AG09319 (cell line): ENCODE data around the gene CDRT4.

Source experiments
- DNase-seq: peaks from one replicate; pipeline ENCODE4 v3.0.0-alpha.2; 2010; ENCODE audit warnings: low read depth; ENCODE audit errors: extremely low read depth
- CTCF ChIP-seq: IDR thresholded peaks from 2 replicates; pipeline ENCODE4 v1.5.1; 2011; ENCODE audit warnings: low read depth, mild to moderate bottlenecking, inconsistent platforms, low read length, moderate library complexity

CDRT4 gene

GRCh38 chr17:15467592-15467991 is at the start of gene CDRT4:
TSS of gene CDRT4 (minus strand) at chr17:15467621. CDS start at chr17:15440238, 27,383 bp downstream.
- TF ChIP-seq CTCF, result no peak
- DNase-seq, result no peak

DNA sequence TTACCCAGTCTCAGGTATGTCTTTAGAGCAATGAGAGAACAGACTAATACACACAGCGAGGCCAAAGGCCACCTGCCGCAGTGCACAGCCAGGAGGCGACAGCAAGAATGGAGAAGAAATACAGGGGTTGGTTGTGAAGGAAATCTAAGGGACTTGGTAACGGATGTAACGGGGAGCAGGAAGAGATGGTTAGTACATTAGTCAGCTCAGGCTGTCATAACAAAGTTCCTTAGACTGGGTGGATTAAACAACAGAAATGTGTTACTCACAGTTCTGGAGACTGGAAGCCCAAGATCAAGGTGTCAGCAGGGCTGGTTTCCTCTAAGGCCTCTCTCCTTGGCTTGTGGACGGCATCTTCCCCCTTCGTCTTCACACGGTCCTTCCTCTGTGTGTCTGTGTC is 48.7 kb upstream of the CDRT4 start:
- DNase-seq, result no peak
- no peak for TF ChIP-seq CTCF

DNA sequence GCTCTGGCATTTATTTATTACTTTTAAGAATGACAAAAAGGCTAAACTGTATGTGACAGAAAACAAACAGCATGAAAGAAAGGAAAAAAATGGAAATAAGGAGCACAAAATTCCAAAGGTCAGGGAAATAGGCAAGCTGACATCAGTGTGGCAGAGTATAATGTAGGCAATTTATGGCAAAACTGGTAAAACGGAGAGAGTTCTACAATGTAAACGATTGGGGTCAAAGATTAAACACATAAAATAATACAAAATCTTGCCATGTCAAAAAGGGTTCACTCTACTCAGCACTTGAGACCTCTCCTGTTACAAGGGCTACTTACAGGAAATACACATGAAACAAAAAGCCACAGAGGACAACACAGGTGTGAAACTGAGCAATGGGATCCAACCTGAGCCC is 47.0 kb upstream of the CDRT4 start:
- no peak for DNase-seq
- TF ChIP-seq CTCF, result no peak

DNA sequence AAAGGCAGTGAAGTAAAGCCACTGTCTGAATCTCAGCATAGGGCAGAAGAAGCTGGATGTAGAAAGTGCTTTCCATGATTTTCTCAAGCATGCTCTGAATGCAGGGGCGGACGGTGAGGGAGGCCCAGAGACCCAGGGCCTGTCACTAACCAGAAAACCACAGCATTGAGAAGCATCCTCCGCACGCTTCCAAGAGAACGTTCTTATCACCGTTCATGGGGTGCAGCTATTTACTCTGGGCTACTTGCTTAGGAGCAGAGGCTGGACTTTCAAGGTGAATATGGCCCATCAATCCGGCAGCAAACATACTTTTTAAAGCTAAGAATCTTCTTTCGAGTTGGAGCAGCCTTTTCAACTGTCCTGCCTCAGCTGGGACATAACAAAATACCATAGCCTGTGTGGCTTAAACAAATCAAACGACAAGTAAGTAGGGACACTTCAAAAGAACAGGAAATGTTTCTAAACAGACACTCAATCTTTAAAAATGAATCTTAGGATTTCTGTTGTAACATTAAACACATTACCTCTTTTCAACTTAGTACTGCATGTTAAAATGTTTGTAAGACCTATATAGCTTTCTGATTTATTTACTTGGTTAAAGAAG is 46.5 kb upstream of the CDRT4 start:
- DNase-seq, result no peak
- TF ChIP-seq CTCF, result no peak

DNA sequence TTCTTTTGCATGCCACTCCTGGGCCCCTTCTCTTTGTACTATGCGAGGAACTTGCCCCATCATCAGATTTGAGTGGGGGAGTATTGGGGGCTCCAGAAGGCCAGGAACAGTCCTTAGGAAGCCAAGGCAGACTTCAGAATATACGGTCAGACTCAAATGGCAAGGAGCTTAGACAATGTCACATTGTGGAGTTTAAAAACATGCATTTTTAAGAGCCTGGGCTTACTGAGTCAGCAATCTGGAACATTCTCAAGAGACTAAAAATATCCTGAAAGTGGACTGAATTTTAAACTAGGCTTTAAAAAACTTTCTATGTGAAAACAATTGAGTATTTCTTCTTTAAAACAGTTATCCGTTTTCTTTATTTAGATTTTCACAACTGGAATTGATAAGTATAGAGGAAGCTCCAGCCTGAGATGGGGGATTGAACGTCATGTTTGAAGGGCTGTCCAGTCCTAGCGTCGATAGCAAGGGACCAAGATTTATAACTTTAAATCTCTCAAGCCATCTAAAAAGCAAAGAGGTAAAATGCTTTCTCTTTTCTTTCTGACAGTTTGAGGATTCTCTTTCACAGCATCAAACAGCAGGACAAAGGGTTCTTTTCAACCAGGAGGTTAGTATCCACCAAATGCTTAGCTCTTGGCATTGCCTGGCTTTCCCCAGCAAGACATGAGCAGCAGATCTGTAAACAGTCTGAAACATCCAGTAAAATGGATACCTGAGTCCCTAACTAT is 45.8 kb upstream of the CDRT4 start:
- no peak for TF ChIP-seq CTCF
- DNase-seq, result no peak

- DNase-seq, result no peak
- TF ChIP-seq CTCF, result no peak
These were observed 44.8 kb upstream of the CDRT4 start for GRCh38 chr17:15512071-15512709.

DNA sequence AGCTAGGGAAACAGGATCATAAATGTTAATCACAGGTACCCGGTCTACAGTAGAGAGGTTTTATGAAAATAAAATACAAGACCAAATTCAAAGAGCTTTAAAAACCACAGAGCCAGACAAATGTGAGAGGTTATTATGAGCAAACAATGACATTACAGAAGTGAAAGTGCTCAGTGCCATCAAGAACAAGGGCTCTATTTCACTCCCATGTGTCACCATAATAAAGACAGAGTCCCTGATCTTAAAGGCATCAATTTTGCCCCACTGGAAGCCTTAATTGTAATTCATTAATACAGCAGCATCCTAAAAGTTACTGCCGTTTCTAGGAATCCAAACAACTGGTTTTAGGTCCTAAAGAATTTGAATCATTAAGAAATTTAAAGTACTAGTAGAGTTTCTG is 43.7 kb upstream of the CDRT4 start:
- no peak for TF ChIP-seq CTCF
- no peak for DNase-seq
